K562 (cell line): ENCODE results near the gene KRTAP13-4. TPM values are rescaled to one million over a fixed set of nuclear protein-coding genes. Genes with fewer than 3 reads are reported as not detected.

ENCODE experiments used
- ATAC-seq: fragments of 200-7000 bp; cut with Tn5 transposase; 3 replicates; pipeline ENCODE4 v1.9.1; 2020; ENCODE audit warnings: moderate library complexity
- BruUV-seq: library from RNA; stranded (reverse); fragments of 400-500 nt; replicated peaks from 2 replicates; lab custom pipeline; 2021; lab: Mats Ljungman, UMichigan
- CTCF ChIA-PET: fragments of 300-600 bp; formaldehyde crosslinking; extraction: SDS; loops from one replicate; lab custom pipeline; 2021; ENCODE audit warnings: low intra/inter-chr PET ratio; lab: Yijun Ruan, JAX
- POLR2A ChIA-PET: fragments of 300-600, 350-650 bp; sonication (Branson Sonifier 250); formaldehyde crosslinking; extraction: SDS; loops from one replicate; lab custom pipeline; 2021; ENCODE audit warnings: antibody characterized with exemption, inconsistent platforms; lab: Yijun Ruan, JAX
- DNase-seq, 4 experiments: peaks; one replicate each; pipeline versions ENCODE4 v3.0.0 to v3.0.0-alpha.2; 2011 to 2018; ENCODE audit warnings: low spot score in 3 of 4, mixed read lengths in 3 of 4; ENCODE audit errors: extremely low read depth in 1 of 4
- FAIRE-seq: peaks from 2 replicates; lab custom pipeline; 2011; peaks lifted over from hg19 to GRCh38; lab: Jason Lieb, UNC
- H2AFZ ChIP-seq: 2 replicates; pipeline ENCODE4 v1.6.0; 2011; ENCODE audit warnings: low read depth, low read length, control low read depth, inconsistent platforms
- H3K27ac ChIP-seq: fragments of 200-600 bp; 3 replicates; pipeline ENCODE4 v1.8.0; 2011; ENCODE audit warnings: low read depth, mild to moderate bottlenecking, control low read depth, inconsistent platforms, low read length, moderate library complexity, mixed read lengths; ENCODE audit errors: extremely low read depth
- H3K27me3 ChIP-seq, 2 experiments: fragments of 300-600 bp in 1 of 2; 2 replicates in 1 of 2; 3 replicates in 1 of 2; pipeline versions ENCODE4 v1.6.0 to v1.8.0; 2011; ENCODE audit warnings: inconsistent platforms in 2 of 2, low read length in 2 of 2, mild to moderate bottlenecking in 1 of 2, mixed read lengths in 1 of 2, moderate library complexity in 1 of 2; ENCODE audit not compliant: control insufficient read depth in 2 of 2, insufficient read depth in 2 of 2
- H3K36me3 ChIP-seq: fragments of 300-600 bp; 3 replicates; pipeline ENCODE4 v1.8.0; 2011; ENCODE audit warnings: mild to moderate bottlenecking, low read length, inconsistent platforms; ENCODE audit not compliant: control insufficient read depth, insufficient read depth
- H3K4me1 ChIP-seq, 2 experiments: fragments of 200-600 bp in 1 of 2; replicated peaks in 1 of 2; 2 replicates in 1 of 2; 3 replicates in 1 of 2; pipeline versions ENCODE4 v1.5.1 to v1.8.0; 2011; ENCODE audit warnings: inconsistent platforms in 2 of 2, low read length in 2 of 2, mild to moderate bottlenecking in 1 of 2, mixed read lengths in 1 of 2, moderate library complexity in 1 of 2; ENCODE audit not compliant: control insufficient read depth in 2 of 2, insufficient read depth in 2 of 2
- H3K4me2 ChIP-seq: 2 replicates; pipeline ENCODE4 v1.6.1; 2011; ENCODE audit warnings: low read length, control low read depth, inconsistent platforms, mixed read lengths; ENCODE audit not compliant: insufficient read depth
- H3K4me3 ChIP-seq: fragments of 200-600 bp; sonication (generic), shearing (Covaris generic); 2 replicates; pipeline ENCODE4 v1.5.1; 2016; ENCODE audit warnings: control low read depth, inconsistent platforms
- H3K79me2 ChIP-seq: fragments of 200-600 bp; 3 replicates; pipeline ENCODE4 v1.8.0; 2011; ENCODE audit warnings: low read length, inconsistent platforms; ENCODE audit not compliant: control insufficient read depth, insufficient read depth
- H3K9ac ChIP-seq, 2 experiments: 2 replicates each; pipeline versions ENCODE4 v1.6.0 to v1.6.1; 2011; ENCODE audit warnings: low read depth in 2 of 2, low read length in 2 of 2, control low read depth in 1 of 2, inconsistent platforms in 1 of 2, mild to moderate bottlenecking in 1 of 2, mixed read lengths in 1 of 2; ENCODE audit not compliant: insufficient read depth in 1 of 2
- H3K9me1 ChIP-seq: one replicate; pipeline ENCODE4 v1.6.0; 2011; ENCODE audit warnings: inconsistent platforms, mild to moderate bottlenecking, low read length, moderate library complexity; ENCODE audit not compliant: control insufficient read depth, insufficient read depth
- H3K9me3 ChIP-seq: replicated peaks from 2 replicates; pipeline ENCODE4 v1.5.1; 2011; ENCODE audit warnings: low read depth, low read length, inconsistent platforms; ENCODE audit not compliant: control insufficient read depth, insufficient read depth
- H4K20me1 ChIP-seq: replicated peaks from 2 replicates; pipeline ENCODE4 v1.6.1; 2011; ENCODE audit warnings: low read length, inconsistent platforms, mixed read lengths; ENCODE audit not compliant: control insufficient read depth, insufficient read depth
- WGBS: fragments of 100-300 bp; shearing (Covaris generic); methylation state at CpG from one replicate; pipeline ENCODE4 v1.1.6; 2016; ENCODE audit warnings: low coverage, mixed read lengths; ENCODE audit not compliant: insufficient coverage; ENCODE audit errors: missing lambda C conversion rate; 5-methylcytosine and 5-hydroxymethylcytosine counted together
- in situ Hi-C: fragments of 300-500 bp; cut with MboI; formaldehyde crosslinking; loops from 4 replicates; pipeline ENCODE4 v1.15.0; 2018; ENCODE audit warnings: inconsistent platforms, mixed read lengths
- intact Hi-C: fragments of 100-400 bp; cut with micrococcal nuclease; formaldehyde crosslinking; loops from 2 replicates; pipeline ENCODE4 v1.14.2; 2022
- polyA plus RNA-seq, 8 experiments: library from polyadenylated mRNA; depleted of rRNA in 4 of 8; stranded (reverse) in 5 of 8; unstranded in 3 of 8; fragments of >200 nt; fragmentation: Nextera tagmentation in 2 of 8; fragmentation: Illumina TruSeq in 1 of 8; extraction: Ambion mirVana in 2 of 8; extraction: Trizol in 1 of 8; gene quantifications; 2 replicates each; pipeline versions ENCODE4 v1.2.1 to v1.2.3, GENCODE V29; 2011 to 2014; ENCODE audit warnings: inconsistent platforms in 1 of 8, missing spikeins in 1 of 8
- total RNA-seq, 7 experiments: library from RNA; depleted of rRNA in 6 of 7; stranded (reverse); fragments of >200 nt in 6 of 7; fragmentation: Illumina TruSeq in 2 of 7; extraction: Trizol in 2 of 7; gene quantifications; 2 replicates each; pipeline versions ENCODE4 v1.2.1 to v1.2.3, GENCODE V29; 2011 to 2021; ENCODE audit warnings: low replicate concordance in 1 of 7
- TF ChIP-seq, protein P1 (sequence below): sonication (generic); formaldehyde crosslinking; IDR thresholded peaks from 2 replicates; pipeline ENCODE4 v1.8.0; 2022; ENCODE audit warnings: mild to moderate bottlenecking, missing genetic modification reagents

KRTAP13-4 gene
- total and polyA plus RNA-seq, 9 of the 15 experiments (the other 6 are each of a cell fraction or from before 2014, with no cell fraction given): not detected

DNA sequence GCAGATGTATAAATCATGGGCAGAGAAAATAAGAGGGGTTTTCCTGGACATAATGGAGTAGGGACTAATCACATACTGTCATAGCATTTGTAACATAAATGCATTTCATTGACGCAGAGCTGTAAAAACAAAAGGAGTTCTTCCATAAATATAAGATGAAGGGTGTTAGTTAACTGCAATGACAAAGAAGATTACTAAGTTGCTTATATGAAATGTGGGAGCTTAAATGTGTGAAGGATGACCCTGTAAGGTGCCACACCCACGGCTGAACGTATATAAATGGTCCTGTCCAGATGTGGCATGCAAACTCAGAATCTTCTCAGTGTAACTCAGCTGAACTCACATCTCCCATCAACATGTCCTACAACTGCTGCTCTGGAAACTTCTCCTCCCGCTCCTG lies 34.3 kb upstream of the KRTAP13-4 start, which contains the start of gene KRTAP13-1:
Gene KRTAP13-1, plus strand, starts transcription at position 301 of the 400 bp plus-strand sequence. Its CDS starts 56 bp downstream, at position 357.
- Histone ChIP-seq H3K4me2 (no peak within 1 kb of the TSS), H3K36me3 (no peaks in the 10 kb centered on the region), H3K4me3 (no peak within 1 kb of the TSS), H3K27me3 (no peaks in the 10 kb centered on the region), H3K27ac (no peak within 1 kb of the TSS), H2AFZ (no peak within 1 kb of the TSS), H3K79me2 (no peaks in the 10 kb centered on the region), H3K9me3 (no peaks in the 10 kb centered on the region; the same call in 1 of the 2 replicates), H4K20me1 (no peaks in the 10 kb centered on the region), H3K9ac (no peak within 1 kb of the TSS), H3K9me1 (no peaks in the 10 kb centered on the region), H3K4me1 (no peaks in the 10 kb centered on the region)
- BruUV-seq: no TSS peak
- FAIRE-seq (no peak), ATAC-seq (no peak), DNase-seq (no peak)
- ChIA-PET POLR2A (no interaction called here), CTCF (no interaction called here)
- in situ Hi-C loops (no loop called here), intact Hi-C loops (no loop called here)
- WGBS: 2% methylated on average over 4 of the region's 4 CpGs
- TF ChIP-seq, protein P1, sequence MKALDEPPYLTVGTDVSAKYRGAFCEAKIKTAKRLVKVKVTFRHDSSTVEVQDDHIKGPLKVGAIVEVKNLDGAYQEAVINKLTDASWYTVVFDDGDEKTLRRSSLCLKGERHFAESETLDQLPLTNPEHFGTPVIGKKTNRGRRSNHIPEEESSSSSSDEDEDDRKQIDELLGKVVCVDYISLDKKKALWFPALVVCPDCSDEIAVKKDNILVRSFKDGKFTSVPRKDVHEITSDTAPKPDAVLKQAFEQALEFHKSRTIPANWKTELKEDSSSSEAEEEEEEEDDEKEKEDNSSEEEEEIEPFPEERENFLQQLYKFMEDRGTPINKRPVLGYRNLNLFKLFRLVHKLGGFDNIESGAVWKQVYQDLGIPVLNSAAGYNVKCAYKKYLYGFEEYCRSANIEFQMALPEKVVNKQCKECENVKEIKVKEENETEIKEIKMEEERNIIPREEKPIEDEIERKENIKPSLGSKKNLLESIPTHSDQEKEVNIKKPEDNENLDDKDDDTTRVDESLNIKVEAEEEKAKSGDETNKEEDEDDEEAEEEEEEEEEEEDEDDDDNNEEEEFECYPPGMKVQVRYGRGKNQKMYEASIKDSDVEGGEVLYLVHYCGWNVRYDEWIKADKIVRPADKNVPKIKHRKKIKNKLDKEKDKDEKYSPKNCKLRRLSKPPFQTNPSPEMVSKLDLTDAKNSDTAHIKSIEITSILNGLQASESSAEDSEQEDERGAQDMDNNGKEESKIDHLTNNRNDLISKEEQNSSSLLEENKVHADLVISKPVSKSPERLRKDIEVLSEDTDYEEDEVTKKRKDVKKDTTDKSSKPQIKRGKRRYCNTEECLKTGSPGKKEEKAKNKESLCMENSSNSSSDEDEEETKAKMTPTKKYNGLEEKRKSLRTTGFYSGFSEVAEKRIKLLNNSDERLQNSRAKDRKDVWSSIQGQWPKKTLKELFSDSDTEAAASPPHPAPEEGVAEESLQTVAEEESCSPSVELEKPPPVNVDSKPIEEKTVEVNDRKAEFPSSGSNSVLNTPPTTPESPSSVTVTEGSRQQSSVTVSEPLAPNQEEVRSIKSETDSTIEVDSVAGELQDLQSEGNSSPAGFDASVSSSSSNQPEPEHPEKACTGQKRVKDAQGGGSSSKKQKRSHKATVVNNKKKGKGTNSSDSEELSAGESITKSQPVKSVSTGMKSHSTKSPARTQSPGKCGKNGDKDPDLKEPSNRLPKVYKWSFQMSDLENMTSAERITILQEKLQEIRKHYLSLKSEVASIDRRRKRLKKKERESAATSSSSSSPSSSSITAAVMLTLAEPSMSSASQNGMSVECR: no peak
